ENCODE data around the gene ATXN1.
"Not testable (repeated sequence)": the region's sequence is repeated elsewhere in the genome, so short reads cannot be mapped to it uniquely, and the experiment has no call there.

DNA sequence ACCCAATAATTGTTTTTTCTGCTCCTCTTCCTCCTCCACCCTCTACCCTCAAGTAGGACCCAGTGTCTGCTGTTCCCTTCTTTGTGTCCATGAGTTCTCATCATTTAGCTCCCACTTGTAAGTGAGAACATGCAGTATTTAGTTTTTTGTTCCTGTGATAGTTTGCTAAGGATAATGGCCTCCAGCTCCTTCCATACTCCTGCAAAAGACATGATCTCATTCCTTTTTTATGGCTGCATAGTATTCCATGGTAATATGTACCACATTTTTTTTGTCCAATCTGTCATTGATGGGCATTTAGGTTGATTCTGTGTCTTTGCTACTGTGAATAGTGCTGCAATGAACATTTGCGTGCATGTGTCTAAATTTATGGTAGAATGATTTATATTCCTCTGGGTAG lies 132.7 kb downstream of the ATXN1 start:
- not testable (repeated sequence) for TF ChIP-seq POLR2A (IDR thresholded peaks at IDR 0.05)
- TF ChIP-seq, protein P1, sequence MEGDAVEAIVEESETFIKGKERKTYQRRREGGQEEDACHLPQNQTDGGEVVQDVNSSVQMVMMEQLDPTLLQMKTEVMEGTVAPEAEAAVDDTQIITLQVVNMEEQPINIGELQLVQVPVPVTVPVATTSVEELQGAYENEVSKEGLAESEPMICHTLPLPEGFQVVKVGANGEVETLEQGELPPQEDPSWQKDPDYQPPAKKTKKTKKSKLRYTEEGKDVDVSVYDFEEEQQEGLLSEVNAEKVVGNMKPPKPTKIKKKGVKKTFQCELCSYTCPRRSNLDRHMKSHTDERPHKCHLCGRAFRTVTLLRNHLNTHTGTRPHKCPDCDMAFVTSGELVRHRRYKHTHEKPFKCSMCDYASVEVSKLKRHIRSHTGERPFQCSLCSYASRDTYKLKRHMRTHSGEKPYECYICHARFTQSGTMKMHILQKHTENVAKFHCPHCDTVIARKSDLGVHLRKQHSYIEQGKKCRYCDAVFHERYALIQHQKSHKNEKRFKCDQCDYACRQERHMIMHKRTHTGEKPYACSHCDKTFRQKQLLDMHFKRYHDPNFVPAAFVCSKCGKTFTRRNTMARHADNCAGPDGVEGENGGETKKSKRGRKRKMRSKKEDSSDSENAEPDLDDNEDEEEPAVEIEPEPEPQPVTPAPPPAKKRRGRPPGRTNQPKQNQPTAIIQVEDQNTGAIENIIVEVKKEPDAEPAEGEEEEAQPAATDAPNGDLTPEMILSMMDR (IDR thresholded peaks at IDR 0.05): not testable (repeated sequence)

All from testis (tissue), 2 donors.